WTC11 (cell line): ENCODE measurements around the gene ABCC6. TPM values are rescaled to one million over a fixed set of nuclear protein-coding genes. Genes with fewer than 3 reads are reported as not detected.
A peak's percentile ranks its signal among the peaks of the same experiment; 100 is the strongest.

Experiments used
- ATAC-seq: fragments of 200-7000 bp; cut with Tn5 transposase; 2 replicates; pipeline ENCODE4 v1.10.0; 2021; ENCODE audit warnings: mild to moderate bottlenecking, moderate library complexity
- CTCF ChIA-PET: fragments of 300-600 bp; sonication (Branson Sonifier 250); formaldehyde crosslinking; loops from one replicate; lab custom pipeline; 2021; ENCODE audit warnings: antibody characterized with exemption; lab: Charles Lee
- POLR2A ChIA-PET: fragments of 350-600 bp; sonication (Branson Sonifier 250); formaldehyde crosslinking; loops from one replicate; lab custom pipeline; 2021; ENCODE audit warnings: antibody characterized with exemption; lab: Charles Lee
- DNase-seq: peaks from one replicate; pipeline ENCODE4 v3.0.0; 2021; ENCODE audit warnings: low spot score
- H3K27ac Mint-ChIP-seq: 2 replicates; pipeline ENCODE4 v1.8.0; 2021; ENCODE audit warnings: mixed read lengths
- H3K27me3 Mint-ChIP-seq: 2 replicates; pipeline ENCODE4 v1.8.0; 2021; ENCODE audit warnings: low read depth, mild to moderate bottlenecking, moderate library complexity, mixed read lengths
- H3K36me3 Mint-ChIP-seq: 2 replicates; pipeline ENCODE4 v1.8.0; 2021; ENCODE audit warnings: mixed read lengths
- H3K4me1 Mint-ChIP-seq: 2 replicates; pipeline ENCODE4 v1.8.0; 2022; ENCODE audit warnings: mixed read lengths
- H3K4me3 Mint-ChIP-seq: 2 replicates; pipeline ENCODE4 v1.8.0; 2021; ENCODE audit warnings: mild to moderate bottlenecking, moderate library complexity, mixed read lengths
- H3K9me3 Mint-ChIP-seq: 2 replicates; pipeline ENCODE4 v1.8.0; 2021; ENCODE audit warnings: mixed read lengths
- EMX1 ChIP-seq: fragments of 250-450 bp; sonication (Bioruptor Pico); IDR thresholded peaks from 2 replicates; pipeline ENCODE4 v1.8.0; 2021; ENCODE audit warnings: mild to moderate bottlenecking
- GTF2I ChIP-seq: fragments of 250-450 bp; sonication (Bioruptor Pico); conservative IDR thresholded peaks from 2 replicates; pipeline ENCODE4 v1.4.0; 2021; ENCODE audit warnings: mild to moderate bottlenecking
- JAZF1 ChIP-seq: fragments of 250-450 bp; sonication (Bioruptor Pico); IDR thresholded peaks from 2 replicates; pipeline ENCODE4 v1.9.0; 2021; ENCODE audit warnings: moderate library complexity, mild to moderate bottlenecking, inconsistent platforms
- KAT7 ChIP-seq: sonication (generic); formaldehyde crosslinking; IDR thresholded peaks from 2 replicates; pipeline ENCODE4 v1.8.1; 2023; ENCODE audit warnings: missing genetic modification reagents, mild to moderate bottlenecking, borderline replicate concordance
- NFE2L1 ChIP-seq: sonication (generic); formaldehyde crosslinking; IDR thresholded peaks from 2 replicates; pipeline ENCODE4 v1.8.1; 2023; ENCODE audit warnings: missing genetic modification reagents
- NR2C2 ChIP-seq: sonication (generic); formaldehyde crosslinking; IDR thresholded peaks from 2 replicates; pipeline ENCODE4 v1.8.0; 2022; ENCODE audit warnings: mild to moderate bottlenecking, missing genetic modification reagents
- SMAD4 ChIP-seq: sonication (generic); formaldehyde crosslinking; IDR thresholded peaks from 2 replicates; pipeline ENCODE4 v1.8.0; 2022; ENCODE audit warnings: mild to moderate bottlenecking, missing genetic modification reagents
- SOX15 ChIP-seq: fragments of 250-450 bp; sonication (Bioruptor Pico); IDR thresholded peaks from 2 replicates; pipeline ENCODE4 v1.9.0; 2021; ENCODE audit warnings: mild to moderate bottlenecking
- ZBTB21 ChIP-seq: sonication (generic); formaldehyde crosslinking; IDR thresholded peaks from 2 replicates; pipeline ENCODE4 v1.8.1; 2023; ENCODE audit warnings: mild to moderate bottlenecking, missing genetic modification reagents, borderline replicate concordance
- total RNA-seq: library from RNA; stranded (reverse); gene quantifications from 3 replicates; pipeline ENCODE4 v1.2.3, GENCODE V29; 2021
- TF ChIP-seq, protein P1 (sequence below): sonication (generic); formaldehyde crosslinking; IDR thresholded peaks from 2 replicates; pipeline ENCODE4 v1.8.1; 2023; ENCODE audit warnings: mild to moderate bottlenecking, missing genetic modification reagents, moderate library complexity
- TF ChIP-seq, protein P2 (sequence below): sonication (generic); formaldehyde crosslinking; IDR thresholded peaks from 2 replicates; pipeline ENCODE4 v1.8.1; 2023; ENCODE audit warnings: mild to moderate bottlenecking, missing genetic modification reagents
- TF ChIP-seq, protein P3 (sequence below): sonication (generic); formaldehyde crosslinking; IDR thresholded peaks from 2 replicates; pipeline ENCODE4 v1.8.1; 2022; ENCODE audit warnings: low read depth, missing genetic modification reagents, borderline replicate concordance
- TF ChIP-seq, protein P4 (sequence below): fragments of 200-600 bp; IDR thresholded peaks from 2 replicates; pipeline ENCODE4 v1.8.0; 2022; ENCODE audit warnings: antibody characterized with exemption
- TF ChIP-seq, protein P5 (sequence below): fragments of 250-450 bp; sonication (Bioruptor Pico); IDR thresholded peaks from 2 replicates; pipeline ENCODE4 v2.1.2; 2022; ENCODE audit warnings: mild to moderate bottlenecking, moderate library complexity
- TF ChIP-seq, protein P6 (sequence below): sonication (generic); formaldehyde crosslinking; IDR thresholded peaks from 2 replicates; pipeline ENCODE4 v1.8.0; 2023; ENCODE audit warnings: missing genetic modification reagents, mild to moderate bottlenecking, borderline replicate concordance
- TF ChIP-seq, protein P7 (sequence below): sonication (generic); formaldehyde crosslinking; IDR thresholded peaks from 2 replicates; pipeline ENCODE4 v1.8.1; 2023; ENCODE audit warnings: mild to moderate bottlenecking, moderate library complexity, missing genetic modification reagents
- TF ChIP-seq, protein P8 (sequence below): fragments of 250-450 bp; sonication (Bioruptor Pico); IDR thresholded peaks from 2 replicates; pipeline ENCODE4 v1.8.0; 2021; ENCODE audit warnings: mild to moderate bottlenecking

ABCC6 gene
- total RNA-seq, 1 experiment from 2014 or later: 1.3 TPM

DNA sequence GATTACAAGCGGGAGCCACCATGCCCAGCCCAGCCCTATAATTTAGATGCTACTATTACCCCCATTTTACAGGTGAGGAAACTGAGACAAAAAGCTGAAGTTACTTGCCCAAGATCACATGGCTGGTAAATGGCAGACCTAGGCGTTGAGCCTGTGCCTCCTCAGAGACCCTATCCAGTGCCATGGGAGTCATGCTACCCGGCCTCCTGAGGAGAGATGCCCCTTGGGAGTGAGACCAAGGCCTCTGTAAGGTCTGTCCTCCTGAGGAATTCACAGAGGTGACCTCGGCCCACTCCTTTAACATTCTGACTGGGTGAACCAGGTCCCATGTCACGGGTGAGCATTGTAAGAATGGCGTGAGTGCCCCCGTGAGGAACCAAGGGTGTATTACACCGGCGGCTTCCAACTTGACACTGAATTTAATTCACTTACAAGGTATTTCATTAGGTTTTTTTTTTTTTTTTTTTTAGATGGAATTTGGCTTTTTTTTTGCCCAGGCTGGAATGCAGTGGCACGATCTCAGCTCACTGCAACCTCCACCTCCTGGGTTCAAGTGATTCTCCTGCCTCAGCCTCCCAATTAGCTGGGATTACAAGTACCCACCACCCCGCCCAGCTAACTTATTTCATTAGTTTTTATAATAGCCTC, 95.7 kb downstream of the ABCC6 start:
- peaks cover 65% of the 10 kb centered on the region for H3K36me3 Mint-ChIP-seq
- ChIA-PET POLR2A (no interaction called here), CTCF (interaction anchor here (0.6 to 1.9 kb wide), 12 partner anchors 16 to 465 kb away, joined by 3 to 7 read pairs (median 4); no protein-coding TSS in a partner anchor)
- peak; percentile 95 for ATAC-seq
- peaks cover 11% of the 10 kb centered on the region for H3K9me3 Mint-ChIP-seq
- peak overlapping the region; percentile 89 for H3K27ac Mint-ChIP-seq
- TF ChIP-seq, protein P1, sequence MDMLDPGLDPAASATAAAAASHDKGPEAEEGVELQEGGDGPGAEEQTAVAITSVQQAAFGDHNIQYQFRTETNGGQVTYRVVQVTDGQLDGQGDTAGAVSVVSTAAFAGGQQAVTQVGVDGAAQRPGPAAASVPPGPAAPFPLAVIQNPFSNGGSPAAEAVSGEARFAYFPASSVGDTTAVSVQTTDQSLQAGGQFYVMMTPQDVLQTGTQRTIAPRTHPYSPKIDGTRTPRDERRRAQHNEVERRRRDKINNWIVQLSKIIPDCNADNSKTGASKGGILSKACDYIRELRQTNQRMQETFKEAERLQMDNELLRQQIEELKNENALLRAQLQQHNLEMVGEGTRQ (CRISPR knock-in tag): no peak
- TF ChIP-seq, protein P2, sequence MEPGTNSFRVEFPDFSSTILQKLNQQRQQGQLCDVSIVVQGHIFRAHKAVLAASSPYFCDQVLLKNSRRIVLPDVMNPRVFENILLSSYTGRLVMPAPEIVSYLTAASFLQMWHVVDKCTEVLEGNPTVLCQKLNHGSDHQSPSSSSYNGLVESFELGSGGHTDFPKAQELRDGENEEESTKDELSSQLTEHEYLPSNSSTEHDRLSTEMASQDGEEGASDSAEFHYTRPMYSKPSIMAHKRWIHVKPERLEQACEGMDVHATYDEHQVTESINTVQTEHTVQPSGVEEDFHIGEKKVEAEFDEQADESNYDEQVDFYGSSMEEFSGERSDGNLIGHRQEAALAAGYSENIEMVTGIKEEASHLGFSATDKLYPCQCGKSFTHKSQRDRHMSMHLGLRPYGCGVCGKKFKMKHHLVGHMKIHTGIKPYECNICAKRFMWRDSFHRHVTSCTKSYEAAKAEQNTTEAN (CRISPR knock-in tag): no peak
- TF ChIP-seq NFE2L1: no peak
- TF ChIP-seq JAZF1 (CRISPR knock-in tag): no peak
- TF ChIP-seq GTF2I (CRISPR knock-in tag): 0 out of 2 replicates have a peak, but pooled peaks have one; percentile 63
- TF ChIP-seq, protein P3, sequence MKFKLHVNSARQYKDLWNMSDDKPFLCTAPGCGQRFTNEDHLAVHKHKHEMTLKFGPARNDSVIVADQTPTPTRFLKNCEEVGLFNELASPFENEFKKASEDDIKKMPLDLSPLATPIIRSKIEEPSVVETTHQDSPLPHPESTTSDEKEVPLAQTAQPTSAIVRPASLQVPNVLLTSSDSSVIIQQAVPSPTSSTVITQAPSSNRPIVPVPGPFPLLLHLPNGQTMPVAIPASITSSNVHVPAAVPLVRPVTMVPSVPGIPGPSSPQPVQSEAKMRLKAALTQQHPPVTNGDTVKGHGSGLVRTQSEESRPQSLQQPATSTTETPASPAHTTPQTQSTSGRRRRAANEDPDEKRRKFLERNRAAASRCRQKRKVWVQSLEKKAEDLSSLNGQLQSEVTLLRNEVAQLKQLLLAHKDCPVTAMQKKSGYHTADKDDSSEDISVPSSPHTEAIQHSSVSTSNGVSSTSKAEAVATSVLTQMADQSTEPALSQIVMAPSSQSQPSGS (CRISPR knock-in tag): no peak
- TF ChIP-seq, protein P4, sequence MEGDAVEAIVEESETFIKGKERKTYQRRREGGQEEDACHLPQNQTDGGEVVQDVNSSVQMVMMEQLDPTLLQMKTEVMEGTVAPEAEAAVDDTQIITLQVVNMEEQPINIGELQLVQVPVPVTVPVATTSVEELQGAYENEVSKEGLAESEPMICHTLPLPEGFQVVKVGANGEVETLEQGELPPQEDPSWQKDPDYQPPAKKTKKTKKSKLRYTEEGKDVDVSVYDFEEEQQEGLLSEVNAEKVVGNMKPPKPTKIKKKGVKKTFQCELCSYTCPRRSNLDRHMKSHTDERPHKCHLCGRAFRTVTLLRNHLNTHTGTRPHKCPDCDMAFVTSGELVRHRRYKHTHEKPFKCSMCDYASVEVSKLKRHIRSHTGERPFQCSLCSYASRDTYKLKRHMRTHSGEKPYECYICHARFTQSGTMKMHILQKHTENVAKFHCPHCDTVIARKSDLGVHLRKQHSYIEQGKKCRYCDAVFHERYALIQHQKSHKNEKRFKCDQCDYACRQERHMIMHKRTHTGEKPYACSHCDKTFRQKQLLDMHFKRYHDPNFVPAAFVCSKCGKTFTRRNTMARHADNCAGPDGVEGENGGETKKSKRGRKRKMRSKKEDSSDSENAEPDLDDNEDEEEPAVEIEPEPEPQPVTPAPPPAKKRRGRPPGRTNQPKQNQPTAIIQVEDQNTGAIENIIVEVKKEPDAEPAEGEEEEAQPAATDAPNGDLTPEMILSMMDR: peak; percentile 85
- H3K27me3 Mint-ChIP-seq: no peaks in the 10 kb centered on the region
- H3K4me1 Mint-ChIP-seq: no peaks in the 10 kb centered on the region
- H3K4me3 Mint-ChIP-seq: no peak overlapping the region
- peak; percentile 82 for DNase-seq

DNA sequence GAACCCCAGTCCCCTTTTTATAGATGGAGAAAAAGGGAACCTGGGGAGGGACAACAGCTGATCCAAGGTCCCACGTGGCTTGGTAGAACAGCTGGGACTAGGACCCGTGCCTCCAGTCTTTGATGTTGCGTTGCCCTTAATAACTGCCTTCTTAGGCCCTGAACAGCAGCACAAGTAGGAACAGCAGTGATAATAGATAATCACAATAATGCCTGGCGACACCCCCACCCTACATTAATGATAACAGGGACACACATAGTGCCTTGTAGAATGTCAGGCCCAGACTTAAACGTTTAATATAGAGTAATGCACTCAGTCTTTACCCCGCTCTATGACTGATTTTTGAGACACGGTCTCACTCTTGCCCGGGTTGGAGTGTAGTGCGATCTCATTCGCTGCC, 96.4 kb downstream of the ABCC6 start:
- peaks cover 68% of the 10 kb centered on the region for H3K36me3 Mint-ChIP-seq
- H3K4me3 Mint-ChIP-seq: no peak overlapping the region
- H3K27ac Mint-ChIP-seq: no peak overlapping the region; the same call in none of the 2 replicates
- DNase-seq (no peak), ATAC-seq (no peak)
- POLR2A ChIA-PET: no interaction called here
- no peaks in the 10 kb centered on the region for H3K4me1 Mint-ChIP-seq
- CTCF ChIA-PET: interaction anchor here (0.7 to 1.8 kb wide), 3 partner anchors 252 to 349 kb away, joined by 3 to 7 read pairs (median 4); no protein-coding TSS in a partner anchor
- H3K27me3 Mint-ChIP-seq: no peaks in the 10 kb centered on the region
- H3K9me3 Mint-ChIP-seq: peaks cover 11% of the 10 kb centered on the region
- TF ChIP-seq, protein P5, sequence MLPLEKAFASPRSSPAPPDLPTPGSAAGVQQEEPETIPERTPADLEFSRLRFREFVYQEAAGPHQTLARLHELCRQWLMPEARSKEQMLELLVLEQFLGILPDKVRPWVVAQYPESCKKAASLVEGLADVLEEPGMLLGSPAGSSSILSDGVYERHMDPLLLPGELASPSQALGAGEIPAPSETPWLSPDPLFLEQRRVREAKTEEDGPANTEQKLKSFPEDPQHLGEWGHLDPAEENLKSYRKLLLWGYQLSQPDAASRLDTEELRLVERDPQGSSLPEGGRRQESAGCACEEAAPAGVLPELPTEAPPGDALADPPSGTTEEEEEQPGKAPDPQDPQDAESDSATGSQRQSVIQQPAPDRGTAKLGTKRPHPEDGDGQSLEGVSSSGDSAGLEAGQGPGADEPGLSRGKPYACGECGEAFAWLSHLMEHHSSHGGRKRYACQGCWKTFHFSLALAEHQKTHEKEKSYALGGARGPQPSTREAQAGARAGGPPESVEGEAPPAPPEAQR (CRISPR knock-in tag): no peak
- TF ChIP-seq KAT7 (no peak), NR2C2 (no peak), EMX1 (CRISPR knock-in tag) (no peak), SMAD4 (CRISPR knock-in tag) (no peak), ZBTB21 (CRISPR knock-in tag) (no peak), SOX15 (no peak)
- TF ChIP-seq, protein P6, sequence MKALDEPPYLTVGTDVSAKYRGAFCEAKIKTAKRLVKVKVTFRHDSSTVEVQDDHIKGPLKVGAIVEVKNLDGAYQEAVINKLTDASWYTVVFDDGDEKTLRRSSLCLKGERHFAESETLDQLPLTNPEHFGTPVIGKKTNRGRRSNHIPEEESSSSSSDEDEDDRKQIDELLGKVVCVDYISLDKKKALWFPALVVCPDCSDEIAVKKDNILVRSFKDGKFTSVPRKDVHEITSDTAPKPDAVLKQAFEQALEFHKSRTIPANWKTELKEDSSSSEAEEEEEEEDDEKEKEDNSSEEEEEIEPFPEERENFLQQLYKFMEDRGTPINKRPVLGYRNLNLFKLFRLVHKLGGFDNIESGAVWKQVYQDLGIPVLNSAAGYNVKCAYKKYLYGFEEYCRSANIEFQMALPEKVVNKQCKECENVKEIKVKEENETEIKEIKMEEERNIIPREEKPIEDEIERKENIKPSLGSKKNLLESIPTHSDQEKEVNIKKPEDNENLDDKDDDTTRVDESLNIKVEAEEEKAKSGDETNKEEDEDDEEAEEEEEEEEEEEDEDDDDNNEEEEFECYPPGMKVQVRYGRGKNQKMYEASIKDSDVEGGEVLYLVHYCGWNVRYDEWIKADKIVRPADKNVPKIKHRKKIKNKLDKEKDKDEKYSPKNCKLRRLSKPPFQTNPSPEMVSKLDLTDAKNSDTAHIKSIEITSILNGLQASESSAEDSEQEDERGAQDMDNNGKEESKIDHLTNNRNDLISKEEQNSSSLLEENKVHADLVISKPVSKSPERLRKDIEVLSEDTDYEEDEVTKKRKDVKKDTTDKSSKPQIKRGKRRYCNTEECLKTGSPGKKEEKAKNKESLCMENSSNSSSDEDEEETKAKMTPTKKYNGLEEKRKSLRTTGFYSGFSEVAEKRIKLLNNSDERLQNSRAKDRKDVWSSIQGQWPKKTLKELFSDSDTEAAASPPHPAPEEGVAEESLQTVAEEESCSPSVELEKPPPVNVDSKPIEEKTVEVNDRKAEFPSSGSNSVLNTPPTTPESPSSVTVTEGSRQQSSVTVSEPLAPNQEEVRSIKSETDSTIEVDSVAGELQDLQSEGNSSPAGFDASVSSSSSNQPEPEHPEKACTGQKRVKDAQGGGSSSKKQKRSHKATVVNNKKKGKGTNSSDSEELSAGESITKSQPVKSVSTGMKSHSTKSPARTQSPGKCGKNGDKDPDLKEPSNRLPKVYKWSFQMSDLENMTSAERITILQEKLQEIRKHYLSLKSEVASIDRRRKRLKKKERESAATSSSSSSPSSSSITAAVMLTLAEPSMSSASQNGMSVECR (CRISPR knock-in tag): no peak
- TF ChIP-seq, protein P7, sequence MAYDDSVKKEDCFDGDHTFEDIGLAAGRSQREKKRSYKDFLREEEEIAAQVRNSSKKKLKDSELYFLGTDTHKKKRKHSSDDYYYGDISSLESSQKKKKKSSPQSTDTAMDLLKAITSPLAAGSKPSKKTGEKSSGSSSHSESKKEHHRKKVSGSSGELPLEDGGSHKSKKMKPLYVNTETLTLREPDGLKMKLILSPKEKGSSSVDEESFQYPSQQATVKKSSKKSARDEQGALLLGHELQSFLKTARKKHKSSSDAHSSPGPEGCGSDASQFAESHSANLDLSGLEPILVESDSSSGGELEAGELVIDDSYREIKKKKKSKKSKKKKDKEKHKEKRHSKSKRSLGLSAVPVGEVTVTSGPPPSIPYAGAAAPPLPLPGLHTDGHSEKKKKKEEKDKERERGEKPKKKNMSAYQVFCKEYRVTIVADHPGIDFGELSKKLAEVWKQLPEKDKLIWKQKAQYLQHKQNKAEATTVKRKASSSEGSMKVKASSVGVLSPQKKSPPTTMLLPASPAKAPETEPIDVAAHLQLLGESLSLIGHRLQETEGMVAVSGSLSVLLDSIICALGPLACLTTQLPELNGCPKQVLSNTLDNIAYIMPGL (CRISPR knock-in tag): no peak
- TF ChIP-seq, protein P8, sequence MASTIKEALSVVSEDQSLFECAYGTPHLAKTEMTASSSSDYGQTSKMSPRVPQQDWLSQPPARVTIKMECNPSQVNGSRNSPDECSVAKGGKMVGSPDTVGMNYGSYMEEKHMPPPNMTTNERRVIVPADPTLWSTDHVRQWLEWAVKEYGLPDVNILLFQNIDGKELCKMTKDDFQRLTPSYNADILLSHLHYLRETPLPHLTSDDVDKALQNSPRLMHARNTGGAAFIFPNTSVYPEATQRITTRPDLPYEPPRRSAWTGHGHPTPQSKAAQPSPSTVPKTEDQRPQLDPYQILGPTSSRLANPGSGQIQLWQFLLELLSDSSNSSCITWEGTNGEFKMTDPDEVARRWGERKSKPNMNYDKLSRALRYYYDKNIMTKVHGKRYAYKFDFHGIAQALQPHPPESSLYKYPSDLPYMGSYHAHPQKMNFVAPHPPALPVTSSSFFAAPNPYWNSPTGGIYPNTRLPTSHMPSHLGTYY (CRISPR knock-in tag): no peak
